ENCODE measurements around the gene ANKRD65.

DNA sequence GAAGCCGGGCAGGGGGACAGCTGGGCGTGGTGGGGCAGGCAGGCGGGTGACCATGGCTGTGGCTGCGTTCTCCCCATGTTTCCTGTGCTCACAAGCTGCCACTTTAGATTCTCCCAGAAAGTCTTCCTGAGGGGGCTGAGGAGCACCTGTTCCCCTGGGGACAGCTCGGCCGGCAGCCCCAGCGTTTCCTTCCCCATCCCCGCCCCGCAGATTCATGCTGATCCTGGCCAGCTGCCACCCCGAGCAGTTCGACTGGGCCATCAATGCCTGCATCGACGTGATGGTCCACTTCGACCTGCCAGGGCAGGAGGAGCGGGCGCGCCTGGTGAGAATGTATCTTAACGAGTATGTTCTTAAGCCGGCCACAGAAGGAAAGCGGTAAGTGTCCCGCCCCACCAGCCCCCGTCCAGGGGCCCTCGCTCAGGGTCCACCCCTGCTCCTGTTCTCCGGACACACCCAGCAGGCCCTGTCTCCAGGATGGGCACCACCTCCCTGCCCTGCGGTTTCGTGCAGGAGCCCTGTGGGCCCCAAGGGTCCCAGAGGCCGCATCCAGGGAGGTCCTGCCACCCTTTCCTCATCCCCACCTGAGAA lies 39.6 kb upstream of the ANKRD65 start:
- TF ChIP-seq POLR2AphosphoS5 (IDR thresholded peaks at IDR 0.05; ENCODE audit: insufficient read depth in 1 of 2, low read depth in 1 of 2) (no peak), POLR2A (IDR thresholded peaks at IDR 0.05) (no peak)
- TF ChIP-seq, protein P1, sequence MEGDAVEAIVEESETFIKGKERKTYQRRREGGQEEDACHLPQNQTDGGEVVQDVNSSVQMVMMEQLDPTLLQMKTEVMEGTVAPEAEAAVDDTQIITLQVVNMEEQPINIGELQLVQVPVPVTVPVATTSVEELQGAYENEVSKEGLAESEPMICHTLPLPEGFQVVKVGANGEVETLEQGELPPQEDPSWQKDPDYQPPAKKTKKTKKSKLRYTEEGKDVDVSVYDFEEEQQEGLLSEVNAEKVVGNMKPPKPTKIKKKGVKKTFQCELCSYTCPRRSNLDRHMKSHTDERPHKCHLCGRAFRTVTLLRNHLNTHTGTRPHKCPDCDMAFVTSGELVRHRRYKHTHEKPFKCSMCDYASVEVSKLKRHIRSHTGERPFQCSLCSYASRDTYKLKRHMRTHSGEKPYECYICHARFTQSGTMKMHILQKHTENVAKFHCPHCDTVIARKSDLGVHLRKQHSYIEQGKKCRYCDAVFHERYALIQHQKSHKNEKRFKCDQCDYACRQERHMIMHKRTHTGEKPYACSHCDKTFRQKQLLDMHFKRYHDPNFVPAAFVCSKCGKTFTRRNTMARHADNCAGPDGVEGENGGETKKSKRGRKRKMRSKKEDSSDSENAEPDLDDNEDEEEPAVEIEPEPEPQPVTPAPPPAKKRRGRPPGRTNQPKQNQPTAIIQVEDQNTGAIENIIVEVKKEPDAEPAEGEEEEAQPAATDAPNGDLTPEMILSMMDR (IDR thresholded peaks at IDR 0.05): no peak
